Natural killer cell (primary cell): ENCODE measurements around the gene IL4R. TPM values are rescaled to one million over a fixed set of nuclear protein-coding genes. Genes with fewer than 3 reads are reported as not detected.
A peak's percentile ranks its signal among the peaks of the same experiment; 100 is the strongest.

Source experiments
- ATAC-seq, 3 donors: fragments of 150-1000 bp in 2 of 3; fragments of 200-7000 bp in 1 of 3; cut with Tn5 transposase; 1 replicate in 1 of 3; 2 replicates in 2 of 3; pipeline ENCODE4 v1.10.0; 2021; ENCODE audit warnings: mild to moderate bottlenecking in 2 of 3, moderate library complexity in 2 of 3
- DNase-seq, 2 donors: peaks; one replicate each; pipeline versions ENCODE4 v3.0.0 to v3.0.0-alpha.2; 2013 to 2021; ENCODE audit warnings: mixed read lengths in 1 of 2
- H3K27ac ChIP-seq: one replicate; pipeline ENCODE4 v1.5.1; 2013; ENCODE audit warnings: mild to moderate bottlenecking, low read length
- H3K27me3 ChIP-seq: one replicate; pipeline ENCODE4 v1.6.1; 2013; ENCODE audit warnings: low read length; ENCODE audit not compliant: control insufficient read depth, insufficient read depth
- H3K36me3 ChIP-seq: one replicate; pipeline ENCODE4 v1.6.1; 2013; ENCODE audit warnings: low read length; ENCODE audit not compliant: control insufficient read depth, insufficient read depth
- H3K4me1 ChIP-seq: one replicate; pipeline ENCODE4 v1.6.1; 2013; ENCODE audit warnings: low read length; ENCODE audit not compliant: control insufficient read depth, insufficient read depth
- H3K4me3 ChIP-seq: one replicate; pipeline ENCODE4 v1.5.1; 2013; ENCODE audit warnings: low read length
- H3K9me3 ChIP-seq: one replicate; pipeline ENCODE4 v1.6.1; 2013; ENCODE audit warnings: low read length; ENCODE audit not compliant: control insufficient read depth, insufficient read depth
- H3K27ac Mint-ChIP-seq, 2 donors: one replicate each; pipeline ENCODE4 v1.8.0; 2022; ENCODE audit warnings: mild to moderate bottlenecking in 2 of 2, mixed read lengths in 2 of 2, moderate library complexity in 1 of 2
- H3K27me3 Mint-ChIP-seq, 2 donors: one replicate each; pipeline ENCODE4 v1.8.0; 2022; ENCODE audit warnings: low read depth in 2 of 2, mixed read lengths in 2 of 2
- H3K36me3 Mint-ChIP-seq: one replicate; pipeline ENCODE4 v1.8.0; 2022; ENCODE audit warnings: mixed read lengths
- H3K4me1 Mint-ChIP-seq, 2 donors: one replicate each; pipeline ENCODE4 v1.8.0; 2022; ENCODE audit warnings: mixed read lengths in 2 of 2
- H3K4me3 Mint-ChIP-seq: one replicate; pipeline ENCODE4 v1.8.0; 2022; ENCODE audit warnings: mild to moderate bottlenecking, moderate library complexity, mixed read lengths
- H3K9me3 Mint-ChIP-seq, 2 donors: one replicate each; pipeline ENCODE4 v1.8.0; 2022; ENCODE audit warnings: mixed read lengths in 2 of 2
- CTCF ChIP-seq: fragments of 200-600 bp; IDR thresholded peaks from one replicate; pipeline ENCODE4 v1.8.0; 2022; ENCODE audit warnings: antibody characterized with exemption
- WGBS: methylation state at CpG from one replicate; pipeline ENCODE4 v1.1.7; 2013; ENCODE audit warnings: missing lambda C conversion rate; ENCODE audit not compliant: insufficient coverage; 5-methylcytosine and 5-hydroxymethylcytosine counted together
- intact Hi-C: fragments of 100-400 bp; cut with micrococcal nuclease; formaldehyde crosslinking; loops from one replicate; pipeline ENCODE4 v1.14.2; 2022
- total RNA-seq, 4 donors: library from RNA; stranded (reverse); fragments of 120-200 nt in 1 of 4; gene quantifications; one replicate each; pipeline versions ENCODE4 v1.2.3 to v1.2.4, GENCODE V29; 2013 to 2022

Gene IL4R
- total RNA-seq, 3 donors from 2014 or later (not counting 1 experiment from before 2014, with no cell fraction given), result 70.2 to 87.2 (median 86.0) TPM

- Histone ChIP-seq H3K27me3 (no peaks in the 10 kb centered on the region), H3K4me3 (peak within 1 kb of the TSS; percentile 72), H3K4me1 (peaks cover 89% of the 10 kb centered on the region), H3K27ac (peak within 1 kb of the TSS; percentile 92), H3K9me3 (no peaks in the 10 kb centered on the region), H3K36me3 (peaks cover 4% of the 10 kb centered on the region)
- H3K27me3 Mint-ChIP-seq, result no peaks in the 10 kb centered on the region
- DNase-seq (peak; percentile 85 to 92), ATAC-seq (peak; percentile 77 to 92 (median 89))
- intact Hi-C loops, result loop anchor here (1.0 to 5.0 kb wide), 5 partner anchors 24 to 167 kb away; no protein-coding TSS in a partner anchor
- peaks cover 74 to 82% of the 10 kb centered on the region in 2 donors for H3K4me1 Mint-ChIP-seq
- peaks cover 0 to 3% of the 10 kb centered on the region in 2 donors for H3K9me3 Mint-ChIP-seq
- 3% methylated on average over 23 of the region's 23 CpGs for whole genome bisulfite sequencing
- H3K27ac Mint-ChIP-seq, result peak within 1 kb of the TSS; percentile 98 to 99
- TF ChIP-seq CTCF, result no peak
- H3K36me3 Mint-ChIP-seq, result no peaks in the 10 kb centered on the region
- peak within 1 kb of the TSS; percentile 98 for H3K4me3 Mint-ChIP-seq
Measured at GRCh38 chr16:27401768-27402568, 88.2 kb downstream of the IL4R start, which contains the start of gene IL21R. Gene IL21R (plus strand): TSS chr16:27402174. CDS start chr16:27430072, 27,898 bp downstream.

- no peak for DNase-seq
- intact Hi-C loops, result loop anchor here (1.0 to 5.0 kb wide), 4 partner anchors 24 to 48 kb away; no protein-coding TSS in a partner anchor
- no peak for ATAC-seq
- Mint-ChIP-seq H3K36me3 (no peaks in the 10 kb centered on the region), H3K4me1 (peaks cover 79 to 88% of the 10 kb centered on the region in 2 donors), H3K27ac (peak overlapping the region; percentile 98 to 99), H3K27me3 (no peaks in the 10 kb centered on the region), H3K9me3 (peaks cover 0 to 3% of the 10 kb centered on the region in 2 donors), H3K4me3 (peak overlapping the region; percentile 98)
- no peaks in the 10 kb centered on the region for H3K27me3 ChIP-seq
- H3K36me3 ChIP-seq, result peaks cover 4% of the 10 kb centered on the region
- H3K4me3 ChIP-seq, result peak overlapping the region; percentile 72
- no peaks in the 10 kb centered on the region for H3K9me3 ChIP-seq
- TF ChIP-seq CTCF, result no peak
- H3K4me1 ChIP-seq, result peaks cover 95% of the 10 kb centered on the region
- peak overlapping the region; percentile 92 for H3K27ac ChIP-seq
- 10% methylated on average over 8 of the region's 8 CpGs for WGBS
Measured at GRCh38 chr16:27402569-27402963, 88.8 kb downstream of the IL4R start.

- TF ChIP-seq CTCF, result no peak
- WGBS, result 32% methylated on average over 20 of the region's 20 CpGs
- no peak for ATAC-seq
Measured at GRCh38 chr16:27402964-27403600, 89.3 kb downstream of the IL4R start.

More at GRCh38 chr16:27402964-27403600, 89.3 kb downstream of the IL4R start:
- peak overlapping the region; percentile 92 for H3K27ac ChIP-seq
- H3K4me1 Mint-ChIP-seq, result peaks cover 84 to 93% of the 10 kb centered on the region in 2 donors
- H3K36me3 Mint-ChIP-seq, result no peaks in the 10 kb centered on the region
- peak overlapping the region; percentile 72 for H3K4me3 ChIP-seq
- H3K36me3 ChIP-seq, result peaks cover 4% of the 10 kb centered on the region
- peaks cover 0 to 3% of the 10 kb centered on the region in 2 donors for H3K9me3 Mint-ChIP-seq
- no peaks in the 10 kb centered on the region for H3K9me3 ChIP-seq
- H3K27ac Mint-ChIP-seq, result peak overlapping the region; percentile 98 to 99
- H3K27me3 ChIP-seq, result no peaks in the 10 kb centered on the region
- H3K4me1 ChIP-seq, result peaks cover 98% of the 10 kb centered on the region
- H3K4me3 Mint-ChIP-seq, result peak overlapping the region; percentile 98
- no peaks in the 10 kb centered on the region for H3K27me3 Mint-ChIP-seq
- DNase-seq, result peak in 1 of 2 donors; percentile 66
- intact Hi-C loops, result loop anchor here (1.0 to 5.0 kb wide), 4 partner anchors 23 to 47 kb away; no protein-coding TSS in a partner anchor
